HK-2 (cell line): Measurements from ENCODE around the gene MOCS1.
A peak's percentile ranks its signal among the peaks of the same experiment; 100 is the strongest.

Source experiments
- DNase-seq: peaks from one replicate; pipeline ENCODE4 v3.0.0-alpha.2; 2018; ENCODE audit not compliant: unreplicated experiment

MOCS1 gene

DNA sequence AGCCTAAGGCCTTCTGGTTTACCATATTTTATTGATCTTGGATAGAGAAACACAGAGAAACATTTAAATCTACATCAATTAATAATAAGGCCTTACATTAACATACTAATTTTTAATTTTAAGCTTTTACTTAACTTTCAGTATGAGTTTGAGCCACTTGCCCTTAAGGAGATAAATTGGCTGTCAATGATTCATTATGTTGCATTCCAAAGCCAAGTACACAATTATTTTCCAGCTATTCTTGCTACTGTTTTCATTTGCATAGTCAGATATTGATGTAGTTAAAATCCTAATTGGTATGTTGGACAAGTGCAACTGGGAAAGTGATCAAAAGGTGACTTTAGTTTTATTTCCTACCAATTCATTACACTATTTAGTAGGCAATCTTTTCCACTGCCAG, 58.2 kb downstream of the MOCS1 start:
- DNase-seq = no peak

GRCh38 chr6:39873439-39873838, 60.8 kb downstream of the MOCS1 start:
- DNase-seq = no peak

DNA sequence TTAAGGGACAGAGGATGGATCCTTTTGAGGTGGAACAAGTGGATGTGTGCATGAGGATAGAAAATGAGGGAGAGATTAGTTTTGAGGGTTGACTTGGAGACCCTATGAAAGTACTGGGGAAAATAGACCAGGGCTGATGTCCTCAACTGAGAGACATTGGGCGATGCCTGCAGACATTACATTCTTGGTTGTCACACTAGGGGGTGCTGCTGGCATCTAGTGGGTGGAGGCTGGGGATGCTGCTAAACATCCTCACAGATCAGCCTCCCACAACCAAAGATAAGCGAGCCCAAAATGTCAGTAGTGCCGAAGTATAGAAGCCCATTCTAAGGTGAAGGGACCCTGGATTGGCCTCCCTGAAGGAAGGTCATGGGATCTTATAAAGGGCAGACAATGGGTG, 63.3 kb downstream of the MOCS1 start:
- DNase-seq = no peak

- no peak for DNase-seq
These were observed 66.7 kb downstream of the MOCS1 start for GRCh38 chr6:39867592-39867991.

GRCh38 chr6:39865011-39865888, 69.0 kb downstream of the MOCS1 start:
- peak; percentile 78 for DNase-seq

DNA sequence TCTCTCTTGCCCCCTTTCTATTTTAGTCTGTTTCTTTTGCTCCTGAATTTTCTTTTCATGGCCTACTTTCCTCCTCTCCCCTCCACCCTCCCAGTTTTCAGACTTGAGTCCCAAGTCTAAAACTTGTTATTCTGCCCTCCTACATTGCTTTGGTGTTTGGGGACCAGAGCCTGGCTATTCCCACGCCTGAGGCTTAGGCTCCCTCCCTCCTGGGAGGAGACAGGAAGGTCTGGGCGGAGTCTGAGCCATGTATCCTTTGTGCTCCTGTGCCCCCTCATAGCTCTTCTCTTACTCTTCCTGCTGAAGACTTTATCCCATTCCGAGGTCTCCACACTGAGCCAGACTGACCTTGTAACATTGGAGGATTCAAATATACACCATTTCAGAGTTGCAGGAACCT, 72.6 kb downstream of the MOCS1 start:
- DNase-seq = no peak

DNA sequence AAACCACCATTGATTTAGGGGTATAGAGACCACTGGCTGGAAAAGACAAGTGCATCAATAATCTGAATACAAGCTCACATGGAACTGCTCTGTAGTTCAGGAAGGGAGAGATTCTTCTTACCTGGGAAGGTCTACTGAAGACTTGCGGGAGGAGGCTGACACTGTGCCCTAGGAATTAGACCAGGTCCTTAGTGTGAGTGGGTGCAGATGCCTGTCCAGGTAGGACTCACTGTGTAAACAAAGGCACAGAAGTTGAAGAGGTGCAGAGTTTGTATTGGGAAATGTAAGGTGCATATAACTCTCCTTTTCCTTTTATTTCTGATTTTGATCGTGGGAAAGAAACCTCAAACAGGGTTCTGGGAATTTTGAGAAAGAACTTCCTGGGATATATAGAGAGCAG, 75.2 kb downstream of the MOCS1 start:
- DNase-seq = no peak

DNA sequence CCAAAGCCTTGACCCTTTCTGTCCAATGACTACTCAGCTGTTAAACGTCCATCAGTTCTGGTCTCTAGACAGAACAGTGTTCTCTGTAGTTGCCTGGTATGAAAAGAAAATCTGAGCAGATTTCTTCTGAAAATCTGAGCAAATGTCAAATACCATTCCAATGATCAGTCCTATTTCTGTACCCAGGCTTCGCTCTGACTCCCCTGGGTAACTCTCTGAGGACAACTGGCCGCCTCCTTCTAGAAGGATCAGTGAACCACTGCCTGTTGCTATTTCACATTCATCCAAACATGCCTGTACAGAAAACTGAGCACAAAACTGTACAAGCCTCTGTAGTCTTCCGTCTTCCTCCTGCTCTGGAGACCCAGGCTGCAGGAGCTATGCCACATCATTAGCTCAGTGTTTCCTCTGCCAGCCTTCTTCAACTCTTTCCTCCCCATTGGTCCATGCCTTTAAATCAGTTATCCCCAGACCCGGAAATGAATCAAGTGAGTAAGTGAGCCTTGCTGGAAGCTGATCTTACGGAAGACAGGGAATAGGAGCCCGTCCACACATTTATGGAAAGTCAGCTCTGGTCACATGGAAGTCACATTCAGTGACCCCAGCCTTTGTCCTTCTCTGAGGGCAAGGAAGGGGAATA, 78.8 kb downstream of the MOCS1 start:
- DNase-seq = no peak
